Mesenchymal stem cell (in vitro differentiated cells and primary cell): ENCODE measurements around the gene MS4A4A. TPM values are rescaled to one million over a fixed set of nuclear protein-coding genes. Genes with fewer than 3 reads are reported as not detected.

Experiments
- DNase-seq: peaks from one replicate; pipeline ENCODE4 v3.0.0-alpha.2; 2013
- H2AFZ ChIP-seq: one replicate; pipeline ENCODE4 v1.6.1; 2013; ENCODE audit warnings: low read depth, mild to moderate bottlenecking, control low read depth, inconsistent platforms, low read length, moderate library complexity
- H2AK5ac ChIP-seq: 2 replicates; pipeline ENCODE4 v1.6.1; 2013; ENCODE audit warnings: low read length, moderate library complexity, mild to moderate bottlenecking, inconsistent platforms; ENCODE audit not compliant: severe bottlenecking
- H2BK120ac ChIP-seq: one replicate; pipeline ENCODE4 v1.6.1; 2013; ENCODE audit warnings: low read depth, mild to moderate bottlenecking, inconsistent platforms, low read length, moderate library complexity
- H2BK12ac ChIP-seq, 2 experiments: one replicate each; pipeline ENCODE4 v1.6.1; 2013; ENCODE audit warnings: inconsistent platforms in 2 of 2, low read length in 2 of 2, mild to moderate bottlenecking in 2 of 2, moderate library complexity in 2 of 2, control low read depth in 1 of 2
- H2BK15ac ChIP-seq: one replicate; pipeline ENCODE4 v1.6.1; 2013; ENCODE audit warnings: mild to moderate bottlenecking, low read depth, inconsistent platforms; ENCODE audit not compliant: poor library complexity, severe bottlenecking
- H2BK5ac ChIP-seq: 2 replicates; pipeline ENCODE4 v1.6.1; 2013; ENCODE audit warnings: low read depth, mild to moderate bottlenecking, low read length, control low read depth, inconsistent platforms; ENCODE audit not compliant: poor library complexity, severe bottlenecking
- H3K14ac ChIP-seq, 2 experiments: one replicate each; pipeline ENCODE4 v1.6.1; 2013; ENCODE audit warnings: inconsistent platforms in 2 of 2, low read length in 2 of 2, control low read depth in 1 of 2, mild to moderate bottlenecking in 1 of 2, moderate library complexity in 1 of 2
- H3K18ac ChIP-seq, 2 experiments: one replicate each; pipeline ENCODE4 v1.6.1; 2013; ENCODE audit warnings: inconsistent platforms in 2 of 2, low read length in 2 of 2, control low read depth in 1 of 2, low read depth in 1 of 2, mild to moderate bottlenecking in 1 of 2
- H3K23ac ChIP-seq, 2 experiments: one replicate each; pipeline ENCODE4 v1.6.1; 2013; ENCODE audit warnings: inconsistent platforms in 2 of 2, low read length in 2 of 2, mild to moderate bottlenecking in 2 of 2, moderate library complexity in 2 of 2, control low read depth in 1 of 2
- H3K27ac ChIP-seq: 2 replicates; pipeline ENCODE4 v1.5.1; 2013; ENCODE audit warnings: mild to moderate bottlenecking, moderate library complexity, low read length, control low read depth, inconsistent platforms; ENCODE audit not compliant: poor library complexity, severe bottlenecking
- H3K27me3 ChIP-seq, 2 experiments: 2 replicates each; pipeline versions ENCODE4 v1.6.1 to v1.7.0; 2013; ENCODE audit warnings: low read length in 2 of 2, mild to moderate bottlenecking in 2 of 2, moderate library complexity in 2 of 2, control low read depth in 1 of 2, inconsistent platforms in 1 of 2; ENCODE audit not compliant: control insufficient read depth in 1 of 2, insufficient read depth in 1 of 2
- H3K36me3 ChIP-seq, 2 experiments: 2 replicates each; pipeline versions ENCODE4 v1.6.1 to v1.7.0; 2013; ENCODE audit warnings: low read length in 2 of 2, control low read depth in 1 of 2, inconsistent platforms in 1 of 2, low read depth in 1 of 2, mild to moderate bottlenecking in 1 of 2; ENCODE audit not compliant: insufficient read depth in 2 of 2, control insufficient read depth in 1 of 2
- H3K4ac ChIP-seq, 2 experiments: one replicate each; pipeline ENCODE4 v1.6.1; 2013; ENCODE audit warnings: inconsistent platforms in 2 of 2, low read length in 2 of 2, mild to moderate bottlenecking in 2 of 2, moderate library complexity in 2 of 2, control low read depth in 1 of 2, low read depth in 1 of 2
- H3K4me1 ChIP-seq: 2 replicates; pipeline ENCODE4 v1.6.1; 2013; ENCODE audit warnings: low read depth, low read length, control low read depth; ENCODE audit not compliant: control insufficient read depth, insufficient read depth
- H3K4me2 ChIP-seq: 2 replicates; pipeline ENCODE4 v1.6.1; 2013; ENCODE audit warnings: low read length, mild to moderate bottlenecking, inconsistent platforms; ENCODE audit not compliant: poor library complexity, severe bottlenecking
- H3K4me3 ChIP-seq, 2 experiments: 2 replicates each; pipeline versions ENCODE4 v1.5.1 to v1.7.0; 2013; ENCODE audit warnings: low read length in 2 of 2, mild to moderate bottlenecking in 2 of 2, control low read depth in 1 of 2, low read depth in 1 of 2; ENCODE audit not compliant: insufficient read depth in 1 of 2
- H3K79me1 ChIP-seq: replicated peaks from 2 replicates; pipeline ENCODE4 v1.6.1; 2013; ENCODE audit warnings: mild to moderate bottlenecking, control low read depth, low read length, inconsistent platforms; ENCODE audit not compliant: poor library complexity, severe bottlenecking
- H3K9ac ChIP-seq: 2 replicates; pipeline ENCODE4 v1.7.0; 2013; ENCODE audit warnings: mild to moderate bottlenecking, low read length, moderate library complexity
- H3K9me3 ChIP-seq: 2 replicates; pipeline ENCODE4 v1.7.0; 2013; ENCODE audit warnings: mild to moderate bottlenecking, low read length; ENCODE audit not compliant: control insufficient read depth
- H4K8ac ChIP-seq: one replicate; pipeline ENCODE4 v1.6.1; 2013; ENCODE audit warnings: inconsistent platforms, mild to moderate bottlenecking, low read length, moderate library complexity
- H4K91ac ChIP-seq: one replicate; pipeline ENCODE4 v1.6.1; 2013; ENCODE audit warnings: mild to moderate bottlenecking, low read length, inconsistent platforms
- WGBS: methylation state at CpG from one replicate; pipeline ENCODE4 v1.1.7; 2013; ENCODE audit warnings: mixed read lengths; 5-methylcytosine and 5-hydroxymethylcytosine counted together
- polyA plus RNA-seq, 2 experiments: library from polyadenylated mRNA; stranded (reverse); fragments of 200-250 nt; gene quantifications; one replicate each; pipeline ENCODE4 v1.2.3, GENCODE V29; 2013

The MS4A4A gene
- not detected for polyA plus RNA-seq (2013, experiment 1 of 2)
- 0.03 TPM for polyA plus RNA-seq (2013, experiment 2 of 2)

GRCh38 chr11:60280412-60280811 lies at the start of gene MS4A4A:
MS4A4A (plus strand) TSS chr11:60280666; CDS start chr11:60280676, 10 bp downstream.
- Histone ChIP-seq H2AK5ac (no peak within 1 kb of the TSS), H2BK120ac (no peak within 1 kb of the TSS)
- whole genome bisulfite sequencing, result 98% methylated on average over 3 of the region's 3 CpGs

DNA sequence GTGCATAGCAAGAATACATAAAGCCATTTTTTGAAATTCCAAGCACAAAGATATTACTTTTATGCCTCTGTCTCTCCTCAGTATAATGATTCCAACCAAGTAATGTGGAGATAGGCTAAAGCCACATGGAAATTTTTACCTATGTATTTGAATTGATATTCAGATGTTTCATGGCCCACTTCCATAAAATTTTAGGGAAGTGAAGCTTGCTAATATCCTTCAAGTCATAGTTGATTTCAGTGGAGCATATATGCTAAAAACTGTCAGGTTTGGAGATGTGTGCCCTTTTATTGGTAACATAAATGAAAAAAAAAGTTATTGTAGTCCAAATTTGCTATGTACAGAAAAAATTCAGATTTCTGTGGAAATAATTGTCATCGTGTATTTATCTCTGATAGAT lies 49.8 kb upstream of the MS4A4A start:
- no peak overlapping the region for H4K8ac ChIP-seq
- no peak overlapping the region for H3K4ac ChIP-seq
- no peaks in the 10 kb centered on the region for H3K9me3 ChIP-seq
- H2BK120ac ChIP-seq, result no peak overlapping the region
- H2AK5ac ChIP-seq, result no peak overlapping the region
- DNase-seq, result no peak
- H3K27me3 ChIP-seq, result no peaks in the 10 kb centered on the region
- no peak overlapping the region for H3K4me3 ChIP-seq
- H2BK15ac ChIP-seq, result no peak overlapping the region
- H3K4me1 ChIP-seq, result no peaks in the 10 kb centered on the region
- no peak overlapping the region for H2AFZ ChIP-seq
- no CpG with 5 or more reads among the region's 1 CpG for WGBS
- no peaks in the 10 kb centered on the region for H3K36me3 ChIP-seq
- no peak overlapping the region for H4K91ac ChIP-seq
- no peak overlapping the region for H3K18ac ChIP-seq
- no peak overlapping the region for H3K23ac ChIP-seq
- no peak overlapping the region for H2BK5ac ChIP-seq
- H3K4me2 ChIP-seq, result no peak overlapping the region
- no peaks in the 10 kb centered on the region for H3K79me1 ChIP-seq
- no peak overlapping the region for H3K27ac ChIP-seq
- no peak overlapping the region for H3K14ac ChIP-seq
- H2BK12ac ChIP-seq, result no peak overlapping the region
- H3K9ac ChIP-seq, result no peak overlapping the region

More at GRCh38 chr11:60280412-60280811, at the start of gene MS4A4A:
- no peaks in the 10 kb centered on the region for H3K4me1 ChIP-seq
- no peak within 1 kb of the TSS for H2BK5ac ChIP-seq
- DNase-seq, result no peak
- no peak within 1 kb of the TSS for H3K23ac ChIP-seq
- H3K4me3 ChIP-seq, result no peak within 1 kb of the TSS
- no peak within 1 kb of the TSS for H2BK12ac ChIP-seq
- no peak within 1 kb of the TSS for H3K4me2 ChIP-seq
- H3K14ac ChIP-seq, result no peak within 1 kb of the TSS
- no peak within 1 kb of the TSS for H3K18ac ChIP-seq
- no peak within 1 kb of the TSS for H3K4ac ChIP-seq
- no peaks in the 10 kb centered on the region for H3K27me3 ChIP-seq
- no peak within 1 kb of the TSS for H3K9ac ChIP-seq
- H2BK15ac ChIP-seq, result no peak within 1 kb of the TSS
- H3K36me3 ChIP-seq, result no peaks in the 10 kb centered on the region
- H3K9me3 ChIP-seq, result no peaks in the 10 kb centered on the region
- H3K79me1 ChIP-seq, result no peaks in the 10 kb centered on the region
- no peak within 1 kb of the TSS for H3K27ac ChIP-seq
- no peak within 1 kb of the TSS for H4K8ac ChIP-seq
- no peak within 1 kb of the TSS for H4K91ac ChIP-seq
- H2AFZ ChIP-seq, result no peak within 1 kb of the TSS

- DNase-seq, result no peak
- no peaks in the 10 kb centered on the region for H3K79me1 ChIP-seq
- no peak overlapping the region for H2AFZ ChIP-seq
- H2BK12ac ChIP-seq, result no peak overlapping the region
- H3K9ac ChIP-seq, result no peak overlapping the region
- no peak overlapping the region for H3K4ac ChIP-seq
- H3K14ac ChIP-seq, result no peak overlapping the region
- H3K9me3 ChIP-seq, result no peaks in the 10 kb centered on the region
- no peak overlapping the region for H4K91ac ChIP-seq
- H3K4me3 ChIP-seq, result no peak overlapping the region
- no peak overlapping the region for H3K18ac ChIP-seq
- H2BK120ac ChIP-seq, result no peak overlapping the region
- H2BK5ac ChIP-seq, result no peak overlapping the region
- no peaks in the 10 kb centered on the region for H3K36me3 ChIP-seq
- H3K4me1 ChIP-seq, result no peaks in the 10 kb centered on the region
- H3K27ac ChIP-seq, result no peak overlapping the region
- H2BK15ac ChIP-seq, result no peak overlapping the region
- 70% methylated on average over 2 of the region's 3 CpGs for WGBS
- H3K27me3 ChIP-seq, result no peaks in the 10 kb centered on the region
- no peak overlapping the region for H3K4me2 ChIP-seq
- H3K23ac ChIP-seq, result no peak overlapping the region
- H2AK5ac ChIP-seq, result no peak overlapping the region
- no peak overlapping the region for H4K8ac ChIP-seq
Observed at GRCh38 chr11:60235321-60235720, 45.1 kb upstream of the MS4A4A start.

- Histone ChIP-seq H2BK5ac (no peak overlapping the region), H3K36me3 (no peaks in the 10 kb centered on the region), H4K8ac (no peak overlapping the region), H4K91ac (no peak overlapping the region), H3K4me2 (no peak overlapping the region), H2AFZ (no peak overlapping the region), H3K79me1 (no peaks in the 10 kb centered on the region), H3K9me3 (no peaks in the 10 kb centered on the region), H3K23ac (no peak overlapping the region), H2BK15ac (no peak overlapping the region), H3K27me3 (no peaks in the 10 kb centered on the region), H2BK120ac (peak overlapping the region; percentile 34), H3K4me1 (no peaks in the 10 kb centered on the region), H2BK12ac (no peak overlapping the region), H3K4me3 (no peak overlapping the region), H3K4ac (no peak overlapping the region), H3K9ac (no peak overlapping the region), H3K18ac (no peak overlapping the region), H3K14ac (no peak overlapping the region), H3K27ac (no peak overlapping the region), H2AK5ac (no peak overlapping the region)
- no peak for DNase-seq
- WGBS, result 88% methylated on average over 4 of the region's 5 CpGs
Observed at GRCh38 chr11:60240662-60241061, 39.8 kb upstream of the MS4A4A start.
